Inferior parietal cortex (tissue), 1 donor: ENCODE data around the gene HCN3.
"Not testable (repeated sequence)": the region's sequence is repeated elsewhere in the genome, so short reads cannot be mapped to it uniquely, and the experiment has no call there.

Experiments used
- DNase-seq: peaks from one replicate; pipeline ENCODE4 v3.0.0-alpha.2; 2016; ENCODE audit errors: extremely low spot score

HCN3 gene

GRCh38 chr1:155309423-155310021 is 32.3 kb downstream of the HCN3 start:
- no peak for DNase-seq

- DNase-seq = no peak
Observed at GRCh38 chr1:155313261-155313660, 36.0 kb downstream of the HCN3 start.

- no peak for DNase-seq
Observed at GRCh38 chr1:155316922-155317321, 39.7 kb downstream of the HCN3 start.

GRCh38 chr1:155318082-155318481 is 40.8 kb downstream of the HCN3 start:
- DNase-seq = no peak

GRCh38 chr1:155319536-155319935 is 42.3 kb downstream of the HCN3 start:
- no peak for DNase-seq

- no peak for DNase-seq
Observed at GRCh38 chr1:155320252-155320651, 43.0 kb downstream of the HCN3 start.

GRCh38 chr1:155320661-155321617 is 43.7 kb downstream of the HCN3 start, which contains the start of gene RUSC1:
TSS of gene RUSC1 (plus strand) at chr1:155320894. CDS start at chr1:155321774, 880 bp downstream.
- peak; percentile 82 for DNase-seq

GRCh38 chr1:155321639-155322503 is 44.6 kb downstream of the HCN3 start:
- DNase-seq = no peak

- DNase-seq = no peak
Observed at GRCh38 chr1:155322571-155322952, 45.3 kb downstream of the HCN3 start.

GRCh38 chr1:155322953-155323728 is 45.9 kb downstream of the HCN3 start:
- DNase-seq = peak; percentile 87

GRCh38 chr1:155323729-155324036 is 46.4 kb downstream of the HCN3 start:
- peak; percentile 52 for DNase-seq

- DNase-seq = peak; percentile 96
Observed at GRCh38 chr1:155324037-155324716, 46.9 kb downstream of the HCN3 start.

- DNase-seq = no peak
Observed at GRCh38 chr1:155324717-155325602, 47.7 kb downstream of the HCN3 start.

- no peak for DNase-seq
Observed at GRCh38 chr1:155325603-155325893, 48.3 kb downstream of the HCN3 start.

GRCh38 chr1:155326020-155326526 is 48.8 kb downstream of the HCN3 start:
- no peak for DNase-seq

GRCh38 chr1:155326631-155327037 is 49.4 kb downstream of the HCN3 start:
- no peak for DNase-seq

GRCh38 chr1:155327981-155328380 is 50.7 kb downstream of the HCN3 start:
- no peak for DNase-seq

GRCh38 chr1:155328856-155329255 is 51.6 kb downstream of the HCN3 start:
- DNase-seq = not testable (repeated sequence)

- no peak for DNase-seq
Observed at GRCh38 chr1:155329980-155330598, 52.8 kb downstream of the HCN3 start.
